WERI-Rb-1 (cell line): ENCODE measurements around the gene LTB.

Experiments
- DNase-seq: peaks from one replicate; pipeline ENCODE4 v3.0.0-alpha.2; 2020
- H3K27ac ChIP-seq: fragments of 250-450 bp; sonication (Bioruptor Pico); 2 replicates; pipeline ENCODE4 v1.5.1; 2020; ENCODE audit warnings: mild to moderate bottlenecking, moderate library complexity
- H3K27me3 ChIP-seq: fragments of 250-450 bp; sonication (Bioruptor Pico); 2 replicates; pipeline ENCODE4 v1.5.1; 2021; ENCODE audit warnings: mild to moderate bottlenecking, low read depth, moderate library complexity; ENCODE audit not compliant: insufficient read depth, severe bottlenecking
- H3K36me3 ChIP-seq: fragments of 250-450 bp; sonication (Bioruptor Pico); 2 replicates; pipeline ENCODE4 v1.5.1; 2020; ENCODE audit warnings: mild to moderate bottlenecking, moderate library complexity
- H3K4me3 ChIP-seq: 2 replicates; pipeline ENCODE4 v1.5.1; 2011; ENCODE audit warnings: low read depth, mild to moderate bottlenecking, control low read depth, low read length
- H3K9me3 ChIP-seq: fragments of 250-450 bp; sonication (Bioruptor Pico); 2 replicates; pipeline ENCODE4 v1.5.1; 2021; ENCODE audit warnings: mild to moderate bottlenecking, moderate library complexity; ENCODE audit not compliant: severe bottlenecking
- CTCF ChIP-seq: IDR thresholded peaks from 2 replicates; pipeline ENCODE4 v1.5.1; 2011; ENCODE audit warnings: low read depth, mild to moderate bottlenecking, control low read depth, inconsistent platforms, low read length

The LTB gene

GRCh38 chr6:31582230-31582643 is at the start of gene LTB:
TSS of gene LTB (minus strand) at chr6:31582424. CDS start at chr6:31582417, 7 bp downstream.
- DNase-seq: no peak
- Histone ChIP-seq H3K36me3 (no peaks in the 10 kb centered on the region), H3K27ac (no peak within 1 kb of the TSS; the same call in 1 of the 2 replicates), H3K9me3 (no peaks in the 10 kb centered on the region), H3K4me3 (peak within 1 kb of the TSS; percentile 76), H3K27me3 (no peaks in the 10 kb centered on the region)
- no peak for TF ChIP-seq CTCF

GRCh38 chr6:31631681-31632278 is 49.6 kb upstream of the LTB start:
- H3K36me3 ChIP-seq: peaks cover 100% of the 10 kb centered on the region
- no peak overlapping the region; the same call in 1 of the 2 replicates for H3K27ac ChIP-seq
- H3K9me3 ChIP-seq: no peaks in the 10 kb centered on the region
- DNase-seq: no peak
- no peak for TF ChIP-seq CTCF
- H3K27me3 ChIP-seq: no peaks in the 10 kb centered on the region
- H3K4me3 ChIP-seq: no peak overlapping the region

- Histone ChIP-seq H3K9me3 (no peaks in the 10 kb centered on the region), H3K27me3 (no peaks in the 10 kb centered on the region), H3K27ac (no peak overlapping the region), H3K36me3 (peaks cover 100% of the 10 kb centered on the region), H3K4me3 (no peak overlapping the region)
- no peak for DNase-seq
- no peak for TF ChIP-seq CTCF
Measured at GRCh38 chr6:31631209-31631608, 49.0 kb upstream of the LTB start.

GRCh38 chr6:31630177-31630934 is 48.1 kb upstream of the LTB start:
- H3K4me3 ChIP-seq: no peak overlapping the region
- H3K36me3 ChIP-seq: peaks cover 100% of the 10 kb centered on the region
- no peaks in the 10 kb centered on the region for H3K27me3 ChIP-seq
- no peak overlapping the region for H3K27ac ChIP-seq
- TF ChIP-seq CTCF: no peak
- no peaks in the 10 kb centered on the region for H3K9me3 ChIP-seq
- no peak for DNase-seq

GRCh38 chr6:31629014-31629413 is 46.8 kb upstream of the LTB start:
- H3K9me3 ChIP-seq: no peaks in the 10 kb centered on the region
- no peak overlapping the region for H3K27ac ChIP-seq
- peaks cover 100% of the 10 kb centered on the region for H3K36me3 ChIP-seq
- DNase-seq: no peak
- no peaks in the 10 kb centered on the region for H3K27me3 ChIP-seq
- no peak overlapping the region for H3K4me3 ChIP-seq
- TF ChIP-seq CTCF: no peak
